HepG2 (cell line): Measurements from ENCODE around the gene KCNAB1. TPM values are rescaled to one million over a fixed set of nuclear protein-coding genes. Genes with fewer than 3 reads are reported as not detected.

Source experiments
- ATAC-seq: fragments of 200-7000 bp; cut with Tn5 transposase; 3 replicates; pipeline ENCODE4 v1.9.1; 2020; ENCODE audit warnings: mild to moderate bottlenecking, moderate library complexity
- BruUV-seq: library from RNA; stranded (reverse); fragments of 400-500 nt; replicated peaks from 2 replicates; lab custom pipeline; 2021; lab: Mats Ljungman, UMichigan
- CTCF ChIA-PET: fragments of 300-600 bp; formaldehyde crosslinking; extraction: SDS; loops from one replicate; lab custom pipeline; 2021; ENCODE audit warnings: low total read pairs, inconsistent platforms, low intra/inter-chr PET ratio; lab: Yijun Ruan, JAX
- POLR2A ChIA-PET: fragments of 350-600 bp; sonication (Branson Sonifier 250); formaldehyde crosslinking; loops from one replicate; lab custom pipeline; 2020; ENCODE audit warnings: antibody characterized with exemption, inconsistent platforms; lab: Yijun Ruan, JAX
- DNase-seq: peaks from one replicate; pipeline ENCODE4 v3.0.0-alpha.2; 2015; ENCODE audit warnings: low spot score
- FAIRE-seq: peaks from 3 replicates; lab custom pipeline; 2011; peaks lifted over from hg19 to GRCh38; lab: Jason Lieb, UNC
- H2AFZ ChIP-seq: one replicate; pipeline ENCODE4 v1.6.1; 2011; ENCODE audit warnings: low read length, inconsistent platforms
- H3K27ac ChIP-seq: fragments of 300-600 bp; 3 replicates; pipeline ENCODE4 v1.8.0; 2011; ENCODE audit warnings: mixed run types, mild to moderate bottlenecking, mixed read lengths, low read length, inconsistent platforms; ENCODE audit not compliant: insufficient read depth; ENCODE audit errors: extremely low read length
- H3K27me3 ChIP-seq, 2 experiments: fragments of 200-600 bp in 1 of 2; 2 replicates in 1 of 2; 3 replicates in 1 of 2; pipeline versions ENCODE4 v1.6.0 to v1.8.0; 2011; ENCODE audit warnings: low read length in 2 of 2, mild to moderate bottlenecking in 2 of 2, moderate library complexity in 2 of 2, inconsistent platforms in 1 of 2; ENCODE audit not compliant: insufficient read depth in 2 of 2, control insufficient read depth in 1 of 2
- H3K36me3 ChIP-seq, 2 experiments: fragments of 200-600 bp in 1 of 2; replicated peaks in 1 of 2; 2 replicates in 1 of 2; 3 replicates in 1 of 2; pipeline versions ENCODE4 v1.5.1 to v1.8.0; 2011; ENCODE audit warnings: low read length in 2 of 2, inconsistent platforms in 1 of 2; ENCODE audit not compliant: insufficient read depth in 2 of 2, control insufficient read depth in 1 of 2
- H3K4me1 ChIP-seq: 2 replicates; pipeline ENCODE4 v1.5.1; 2012; ENCODE audit warnings: low read length, inconsistent platforms; ENCODE audit not compliant: insufficient read depth
- H3K4me2 ChIP-seq: 2 replicates; pipeline ENCODE4 v1.6.0; 2011; ENCODE audit warnings: low read depth, low read length, inconsistent platforms
- H3K4me3 ChIP-seq, 3 experiments: fragments of 200-600 bp in 1 of 3; sonication (generic), shearing (Covaris generic) in 1 of 3; replicated peaks in 1 of 3; 2 replicates each; pipeline ENCODE4 v1.5.1; 2011 to 2016; ENCODE audit warnings: low read length in 3 of 3, inconsistent platforms in 2 of 3, low read depth in 2 of 3, mild to moderate bottlenecking in 2 of 3, control low read depth in 1 of 3, mixed read lengths in 1 of 3; ENCODE audit not compliant: insufficient read depth in 1 of 3
- H3K79me2 ChIP-seq: one replicate; pipeline ENCODE4 v1.6.1; 2011; ENCODE audit warnings: low read length, inconsistent platforms; ENCODE audit not compliant: insufficient read depth
- H3K9ac ChIP-seq: 2 replicates; pipeline ENCODE4 v1.6.0; 2011; ENCODE audit warnings: mild to moderate bottlenecking, low read depth, low read length, inconsistent platforms; ENCODE audit not compliant: insufficient read depth
- H3K9me3 ChIP-seq: 2 replicates; pipeline ENCODE4 v1.5.1; 2012; ENCODE audit warnings: mild to moderate bottlenecking, low read length
- H4K20me1 ChIP-seq: 2 replicates; pipeline ENCODE4 v1.6.0; 2011; ENCODE audit warnings: inconsistent platforms, mild to moderate bottlenecking, low read length, moderate library complexity; ENCODE audit not compliant: insufficient read depth
- GPN1 ChIP-seq: sonication (generic); formaldehyde crosslinking; IDR thresholded peaks from 2 replicates; pipeline ENCODE4 v1.5.1; 2020; ENCODE audit warnings: missing genetic modification reagents, borderline replicate concordance
- KDM6A ChIP-seq: IDR thresholded peaks from 2 replicates; pipeline ENCODE4 v1.6.1; 2016; ENCODE audit warnings: low read depth
- ZBTB7A ChIP-seq: sonication (generic); formaldehyde crosslinking; IDR thresholded peaks from 2 replicates; pipeline ENCODE4 v1.8.0; 2022; ENCODE audit warnings: mild to moderate bottlenecking, missing genetic modification reagents
- WGBS: methylation state at CpG from one replicate; pipeline ENCODE4 v1.1.6; 2017; ENCODE audit warnings: low lambda C conversion rate; 5-methylcytosine and 5-hydroxymethylcytosine counted together
- in situ Hi-C: cut with HindIII; loops from 2 replicates; pipeline ENCODE4 v1.10.0; 2017; ENCODE audit warnings: low pct_unique_long_range_greater_than_20kb; ENCODE audit not compliant: extremely low pct_ligation_motif_present
- intact Hi-C: fragments of 100-400 bp; cut with micrococcal nuclease; formaldehyde crosslinking; loops from one replicate; pipeline ENCODE4 v1.10.0; 2022; ENCODE audit not compliant: unreplicated experiment
- polyA plus RNA-seq, 8 experiments: library from polyadenylated mRNA; depleted of rRNA in 3 of 8; stranded (reverse) in 7 of 8; unstranded in 1 of 8; fragments of >200 nt; fragmentation: Illumina TruSeq in 4 of 8; extraction: Trizol in 4 of 8; gene quantifications; 2 replicates each; pipeline versions ENCODE4 v1.2.1 to v1.2.3, GENCODE V29; 2011 to 2016; ENCODE audit warnings: low read depth in 4 of 8, missing spikeins in 1 of 8, mixed read lengths in 1 of 8; ENCODE audit not compliant: insufficient read depth in 1 of 8
- total RNA-seq, 5 experiments: library from RNA; depleted of rRNA; stranded (reverse); fragments of >200 nt; fragmentation: Illumina TruSeq; extraction: Trizol; gene quantifications; 2 replicates each; pipeline ENCODE4 v1.2.3, GENCODE V29; 2016; ENCODE audit warnings: low read depth in 1 of 5
- TF ChIP-seq, protein P1 (sequence below): IDR thresholded peaks from 2 replicates; pipeline ENCODE4 v1.6.1; 2012; ENCODE audit warnings: low read length, improper control_type of control experiment
- TF ChIP-seq, protein P2 (sequence below): sonication (generic); formaldehyde crosslinking; IDR thresholded peaks from 2 replicates; pipeline ENCODE4 v1.4.0; 2020; ENCODE audit warnings: mild to moderate bottlenecking, missing genetic modification reagents

KCNAB1 gene
- total and polyA plus RNA-seq, 2 of the 13 experiments (the other 11 are each of a cell fraction or from before 2014, with no cell fraction given), result not detected

DNA sequence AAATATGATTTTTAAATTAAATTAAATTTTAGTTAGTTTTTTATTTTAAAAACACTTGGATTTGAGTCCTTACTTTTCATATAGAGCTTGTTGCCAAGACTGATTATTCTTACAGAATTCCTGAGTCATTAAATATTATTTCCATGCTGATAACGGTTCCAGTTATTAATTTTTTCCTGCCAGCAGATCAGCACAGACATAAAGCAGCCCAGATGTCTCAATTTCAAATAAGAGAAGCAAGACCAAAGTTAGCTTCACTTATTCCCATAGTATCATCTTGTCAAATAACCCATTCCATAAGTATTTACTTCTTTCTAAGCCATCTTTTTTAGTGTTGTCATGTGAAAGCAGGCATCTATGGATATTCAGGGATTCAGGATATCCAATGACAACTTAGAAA lies 359.2 kb downstream of the KCNAB1 start (continued):
- TF ChIP-seq, protein P1, sequence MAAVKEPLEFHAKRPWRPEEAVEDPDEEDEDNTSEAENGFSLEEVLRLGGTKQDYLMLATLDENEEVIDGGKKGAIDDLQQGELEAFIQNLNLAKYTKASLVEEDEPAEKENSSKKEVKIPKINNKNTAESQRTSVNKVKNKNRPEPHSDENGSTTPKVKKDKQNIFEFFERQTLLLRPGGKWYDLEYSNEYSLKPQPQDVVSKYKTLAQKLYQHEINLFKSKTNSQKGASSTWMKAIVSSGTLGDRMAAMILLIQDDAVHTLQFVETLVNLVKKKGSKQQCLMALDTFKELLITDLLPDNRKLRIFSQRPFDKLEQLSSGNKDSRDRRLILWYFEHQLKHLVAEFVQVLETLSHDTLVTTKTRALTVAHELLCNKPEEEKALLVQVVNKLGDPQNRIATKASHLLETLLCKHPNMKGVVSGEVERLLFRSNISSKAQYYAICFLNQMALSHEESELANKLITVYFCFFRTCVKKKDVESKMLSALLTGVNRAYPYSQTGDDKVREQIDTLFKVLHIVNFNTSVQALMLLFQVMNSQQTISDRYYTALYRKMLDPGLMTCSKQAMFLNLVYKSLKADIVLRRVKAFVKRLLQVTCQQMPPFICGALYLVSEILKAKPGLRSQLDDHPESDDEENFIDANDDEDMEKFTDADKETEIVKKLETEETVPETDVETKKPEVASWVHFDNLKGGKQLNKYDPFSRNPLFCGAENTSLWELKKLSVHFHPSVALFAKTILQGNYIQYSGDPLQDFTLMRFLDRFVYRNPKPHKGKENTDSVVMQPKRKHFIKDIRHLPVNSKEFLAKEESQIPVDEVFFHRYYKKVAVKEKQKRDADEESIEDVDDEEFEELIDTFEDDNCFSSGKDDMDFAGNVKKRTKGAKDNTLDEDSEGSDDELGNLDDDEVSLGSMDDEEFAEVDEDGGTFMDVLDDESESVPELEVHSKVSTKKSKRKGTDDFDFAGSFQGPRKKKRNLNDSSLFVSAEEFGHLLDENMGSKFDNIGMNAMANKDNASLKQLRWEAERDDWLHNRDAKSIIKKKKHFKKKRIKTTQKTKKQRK, result no peak
- TF ChIP-seq, protein P2, sequence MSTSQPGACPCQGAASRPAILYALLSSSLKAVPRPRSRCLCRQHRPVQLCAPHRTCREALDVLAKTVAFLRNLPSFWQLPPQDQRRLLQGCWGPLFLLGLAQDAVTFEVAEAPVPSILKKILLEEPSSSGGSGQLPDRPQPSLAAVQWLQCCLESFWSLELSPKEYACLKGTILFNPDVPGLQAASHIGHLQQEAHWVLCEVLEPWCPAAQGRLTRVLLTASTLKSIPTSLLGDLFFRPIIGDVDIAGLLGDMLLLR (CRISPR knock-in tag), result no peak
- no peak for TF ChIP-seq ZBTB7A (CRISPR knock-in tag)
- TF ChIP-seq GPN1 (CRISPR knock-in tag), result no peak

DNA sequence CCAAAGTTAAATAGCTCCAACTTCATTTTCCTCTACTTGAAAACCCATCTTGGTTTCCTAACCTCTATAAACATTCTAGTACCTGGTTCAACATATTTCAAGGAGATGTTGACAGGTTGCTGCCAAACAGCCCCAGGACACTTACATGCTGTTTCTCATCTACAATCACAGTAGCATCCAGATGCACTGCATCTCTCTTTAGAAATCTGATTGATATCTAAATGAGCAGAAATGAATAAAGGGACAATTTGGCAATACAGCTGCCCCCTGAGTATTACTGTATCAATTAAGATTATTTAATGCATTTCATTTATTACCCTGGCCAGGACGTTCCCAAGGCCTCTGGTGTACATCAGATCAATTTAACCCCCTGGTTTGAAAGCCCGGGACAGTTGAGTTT lies 360.6 kb downstream of the KCNAB1 start:
- Histone ChIP-seq H3K4me1 (no peaks in the 10 kb centered on the region), H3K79me2 (no peaks in the 10 kb centered on the region), H3K4me2 (no peak overlapping the region), H2AFZ (no peak overlapping the region), H3K27ac (no peak overlapping the region), H3K9ac (no peak overlapping the region), H3K36me3 (no peaks in the 10 kb centered on the region), H3K9me3 (no peaks in the 10 kb centered on the region), H3K4me3 (no peak overlapping the region), H4K20me1 (no peaks in the 10 kb centered on the region), H3K27me3 (no peaks in the 10 kb centered on the region)
- ATAC-seq, result no peak
- intact Hi-C loops (no loop called here), in situ Hi-C loops (no loop called here)
- no peak for TF ChIP-seq KDM6A (CRISPR knock-in tag)
- no peak for FAIRE-seq
- ChIA-PET POLR2A (no interaction called here), CTCF (no interaction called here)
- WGBS, result 3% methylated on average over 2 of the region's 2 CpGs
- no peak for DNase-seq
- no TSS peak for BruUV-seq
